ENCODE data around the gene CTAG1A.
"Not testable (repeated sequence)": the region's sequence is repeated elsewhere in the genome, so short reads cannot be mapped to it uniquely, and the experiment has no call there.

Gene CTAG1A

DNA sequence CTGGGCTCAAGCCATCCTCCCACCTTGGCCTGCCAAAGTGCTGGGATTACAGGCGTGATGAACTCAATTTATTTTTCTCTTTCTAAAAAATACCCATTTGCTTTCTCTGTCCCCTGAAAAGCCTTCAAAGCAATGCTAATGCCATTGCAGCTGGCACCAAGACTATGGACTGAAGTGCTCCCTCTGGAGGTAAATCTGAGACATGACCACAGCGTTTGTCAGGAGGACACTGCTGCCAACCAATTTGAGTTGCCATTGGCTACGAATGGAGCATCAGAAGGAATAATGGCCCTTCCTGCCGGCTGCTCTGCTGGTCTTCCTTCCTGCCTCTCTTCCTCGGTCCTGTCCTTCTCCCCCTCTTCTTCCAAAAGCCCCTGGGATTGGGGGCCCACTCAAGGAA, 9.9 kb upstream of the CTAG1A start:
- not testable (repeated sequence) for DNase-seq

DNA sequence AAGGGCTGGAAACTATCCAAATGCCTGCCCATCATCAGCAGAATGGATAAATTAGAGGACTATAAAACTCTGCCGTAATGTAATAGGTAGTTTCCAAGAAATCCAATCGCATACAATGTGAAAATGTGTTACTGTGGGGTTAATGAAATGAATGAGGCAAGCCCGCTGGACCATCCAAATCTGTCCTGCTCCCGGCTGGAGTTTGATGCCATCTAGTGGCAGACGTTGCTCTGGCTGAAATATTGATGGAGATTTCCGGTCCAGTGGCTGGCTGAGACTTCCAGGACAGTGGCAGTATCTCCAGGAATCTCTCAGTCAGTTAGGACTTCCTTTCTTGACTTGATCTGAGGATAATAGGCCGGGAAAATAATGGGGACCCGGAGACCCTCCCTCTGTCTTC, 1.9 kb upstream of the CTAG1A start:
- not testable (repeated sequence) for DNase-seq

DNA sequence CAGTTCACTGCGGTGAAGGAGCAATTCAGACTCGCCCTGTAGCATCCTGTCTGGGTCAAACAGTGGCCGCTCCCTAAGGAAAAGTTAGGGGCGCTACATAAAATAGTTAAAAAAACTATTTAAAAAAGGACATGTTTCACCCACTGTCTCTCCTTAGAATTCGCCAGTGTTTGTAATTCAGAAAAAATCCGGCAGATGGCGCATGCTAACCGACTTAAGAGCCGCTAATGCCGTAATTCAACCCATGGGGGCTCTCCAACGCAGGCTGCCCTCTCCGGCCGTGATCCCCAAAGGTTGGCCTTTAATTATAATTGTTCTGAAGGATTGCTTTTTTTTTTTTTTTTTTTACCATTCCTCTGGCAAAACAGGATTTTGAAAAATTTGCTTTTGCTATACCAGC, 5.5 kb downstream of the CTAG1A start:
- DNase-seq, result not testable (repeated sequence)

GRCh38 chrX:154592505-154592904, 7.6 kb downstream of the CTAG1A start:
- no peak for DNase-seq

DNA sequence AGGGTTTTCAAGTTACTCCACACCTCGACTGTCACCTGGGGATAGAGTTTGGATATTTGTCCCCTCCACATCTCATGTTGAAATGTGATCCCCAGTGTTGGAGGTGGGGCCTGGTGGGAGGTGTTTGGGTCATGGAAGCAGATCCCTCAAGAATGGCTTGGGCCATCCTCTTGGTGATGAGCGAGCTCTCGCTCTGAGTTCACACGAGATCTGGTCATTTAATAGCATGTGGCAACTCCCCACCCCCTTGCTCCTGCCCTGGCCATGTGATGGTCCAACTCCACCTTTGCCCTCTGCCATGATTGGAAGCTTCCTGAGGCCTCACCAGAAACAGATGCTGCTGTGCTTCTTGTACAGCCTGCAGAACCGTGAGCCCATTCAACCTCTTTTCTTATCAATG, 8.3 kb downstream of the CTAG1A start:
- no peak for DNase-seq

DNA sequence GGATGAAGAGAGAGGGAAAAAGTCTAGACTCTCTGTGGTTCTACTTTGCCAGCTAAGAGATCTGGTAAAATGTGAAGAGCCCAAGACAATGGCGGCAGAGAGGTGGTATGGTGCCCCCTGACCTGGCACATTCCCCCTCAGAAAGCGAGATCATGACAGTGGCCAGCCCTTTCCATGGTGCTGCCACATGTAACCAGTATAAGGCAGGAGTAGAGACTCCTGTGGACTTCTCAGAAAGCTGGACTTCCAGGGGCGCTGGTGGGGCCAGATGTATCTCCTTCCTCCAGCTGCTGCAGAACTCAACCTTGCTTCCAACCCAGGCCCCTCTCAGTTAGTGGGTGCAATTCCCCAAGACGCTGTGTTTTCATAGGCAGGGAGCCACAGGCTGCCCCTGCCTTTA, 9.6 kb downstream of the CTAG1A start:
- no peak for DNase-seq

- DNase-seq, result no peak
Measured at GRCh38 chrX:154595559-154596249, 10.8 kb downstream of the CTAG1A start.

GRCh38 chrX:154596290-154596929, 11.5 kb downstream of the CTAG1A start:
- DNase-seq, result no peak

DNA sequence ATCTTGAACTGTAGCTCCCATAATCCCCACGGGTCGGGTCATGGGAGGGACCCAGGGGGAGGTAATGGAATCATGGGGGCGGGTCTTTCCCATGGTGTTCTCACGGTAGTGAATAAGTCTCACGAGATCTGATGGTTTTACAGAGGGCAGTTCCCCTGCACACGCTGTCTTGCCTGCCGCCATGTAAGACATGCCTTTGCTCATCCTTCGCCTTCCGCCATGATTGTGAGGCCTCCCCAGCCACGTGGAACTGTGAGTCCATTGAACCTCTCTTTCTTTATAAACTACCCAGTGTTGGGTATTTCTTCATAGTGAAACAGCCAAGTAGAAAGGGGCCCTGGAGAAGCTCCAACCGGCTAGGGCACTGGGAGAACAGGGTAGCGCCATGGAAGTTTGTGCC, 12.3 kb downstream of the CTAG1A start:
- DNase-seq, result no peak

DNA sequence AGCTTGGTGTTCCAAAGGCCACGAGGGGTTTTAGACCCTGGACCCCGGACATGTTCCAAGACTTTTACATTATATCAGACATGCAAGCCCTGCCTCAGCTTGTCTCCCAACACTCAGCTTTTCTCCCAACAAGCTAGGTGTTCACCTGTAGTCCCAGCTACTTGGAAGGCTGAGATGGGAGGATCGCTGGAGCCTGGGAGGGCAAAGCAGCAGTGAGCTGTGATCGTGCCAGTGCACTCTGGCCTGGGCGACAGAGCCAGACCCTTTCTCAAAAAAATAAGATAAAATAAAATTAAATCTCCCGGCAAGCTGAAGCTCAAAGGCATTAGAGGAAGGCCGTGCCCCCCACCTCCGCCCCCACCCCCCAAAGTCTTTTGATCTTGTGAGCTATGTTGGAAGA, 13.7 kb downstream of the CTAG1A start:
- no peak for DNase-seq

- no peak for DNase-seq
Measured at GRCh38 chrX:154599531-154599930, 14.6 kb downstream of the CTAG1A start.

DNA sequence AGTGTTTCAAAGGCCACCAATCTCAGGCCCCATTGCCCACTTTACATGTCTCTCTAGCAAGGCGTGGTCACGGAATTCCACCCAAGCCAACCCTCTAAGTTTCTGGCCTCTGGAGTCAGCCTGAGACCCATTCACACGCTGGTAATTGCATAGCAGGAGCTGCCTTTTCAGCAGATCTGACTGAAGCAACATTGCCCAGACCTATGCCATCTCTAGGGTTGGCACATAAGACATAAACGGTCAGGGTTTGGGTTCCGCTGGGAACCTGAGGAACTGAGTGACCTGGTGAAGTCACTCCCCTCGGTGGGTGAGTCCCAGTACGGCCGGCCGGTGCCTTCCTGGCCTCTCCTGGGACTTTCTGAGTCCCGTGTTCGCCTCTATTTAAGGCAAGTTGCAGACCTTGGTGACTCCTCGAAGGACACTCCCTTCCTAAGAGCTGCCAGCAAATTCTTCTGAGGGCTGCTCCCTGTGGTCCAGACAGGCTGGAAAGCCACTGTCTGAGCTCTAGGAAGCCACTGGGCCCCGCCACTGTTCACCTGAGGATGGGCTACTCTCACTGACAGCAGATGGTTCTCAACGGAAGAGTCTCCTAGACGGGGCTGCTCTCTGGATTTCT, 15.9 kb downstream of the CTAG1A start:
- no peak for DNase-seq

GRCh38 chrX:154602226-154602625, 17.3 kb downstream of the CTAG1A start:
- DNase-seq, result no peak

DNA sequence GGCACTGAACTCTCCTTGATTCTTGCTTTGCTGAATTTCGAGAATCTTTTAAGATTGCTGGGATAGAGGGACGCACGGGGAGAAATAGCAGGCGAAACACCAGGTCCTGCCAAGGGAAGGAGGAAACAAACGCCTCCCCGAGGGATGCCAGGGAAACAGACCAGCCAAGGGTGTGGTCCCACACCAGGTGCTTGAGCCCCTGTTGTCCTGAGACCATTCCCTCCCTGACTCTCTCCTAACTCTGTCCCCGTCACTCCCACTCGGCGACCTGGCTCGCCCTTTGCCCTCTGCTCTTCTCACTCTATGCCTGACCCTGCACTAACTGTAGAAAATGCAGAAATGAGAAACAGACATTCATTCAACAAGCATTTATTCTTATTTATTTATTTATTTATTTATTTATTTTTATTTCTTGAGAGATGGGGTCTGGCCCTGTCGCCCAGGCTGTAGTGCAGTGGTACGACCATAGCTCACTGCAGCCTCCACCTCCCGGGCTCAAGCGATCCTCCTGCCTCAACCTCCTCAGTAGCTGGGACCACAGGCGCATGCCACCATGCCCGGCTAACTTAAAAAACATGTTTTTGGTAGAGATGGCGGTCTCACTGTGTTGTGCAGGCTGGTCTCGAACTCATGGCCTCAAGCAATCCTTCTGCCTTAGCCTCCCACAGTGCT, 18.0 kb downstream of the CTAG1A start:
- no peak for DNase-seq

DNA sequence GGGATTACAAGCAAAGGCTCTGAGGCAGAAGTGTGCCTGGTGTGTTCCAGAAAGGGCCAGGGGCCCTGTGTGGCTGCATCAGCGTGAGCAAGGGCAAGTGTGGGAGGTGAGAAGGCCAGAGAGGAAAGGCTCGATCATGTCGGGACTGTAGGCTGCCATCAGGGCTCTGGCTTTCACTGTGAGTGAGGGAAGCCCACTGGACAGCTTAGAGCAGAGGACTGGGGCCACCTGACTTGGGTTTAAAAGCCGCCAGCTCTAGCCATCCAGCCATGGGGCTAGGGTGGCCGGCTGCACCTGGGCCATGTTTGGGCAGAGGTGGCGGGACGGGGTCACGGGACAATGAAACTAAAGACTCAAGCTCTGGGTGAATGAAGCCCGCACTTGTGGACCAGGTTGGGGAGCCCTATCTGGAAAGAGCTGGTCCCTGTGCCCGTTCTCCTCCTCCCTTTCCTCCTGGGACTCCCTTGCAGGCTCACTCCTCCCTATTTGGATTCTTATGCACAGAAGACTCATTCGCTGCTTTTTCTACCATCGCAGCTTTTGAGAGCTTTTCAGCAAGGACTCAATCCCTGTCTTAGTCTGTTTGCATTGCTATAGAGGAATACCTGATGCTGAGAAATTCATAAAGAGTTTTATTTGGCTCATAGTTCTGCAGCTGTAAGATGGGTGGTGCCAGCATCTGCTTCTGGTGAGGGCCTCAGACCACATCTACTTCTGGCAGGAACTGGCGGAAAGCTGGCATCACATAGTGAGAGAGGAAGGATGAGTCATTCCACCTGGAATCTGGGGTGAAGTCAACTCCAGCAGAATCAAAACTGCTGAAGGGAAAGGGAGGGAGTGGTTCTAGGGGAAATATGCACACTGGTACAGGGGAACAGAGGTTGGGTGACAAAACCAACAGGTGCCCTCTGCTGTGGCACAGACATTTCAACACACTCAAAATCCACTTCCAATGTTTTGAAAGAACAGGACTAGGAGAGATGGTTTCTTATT, 18.8 kb downstream of the CTAG1A start:
- no peak for DNase-seq

DNA sequence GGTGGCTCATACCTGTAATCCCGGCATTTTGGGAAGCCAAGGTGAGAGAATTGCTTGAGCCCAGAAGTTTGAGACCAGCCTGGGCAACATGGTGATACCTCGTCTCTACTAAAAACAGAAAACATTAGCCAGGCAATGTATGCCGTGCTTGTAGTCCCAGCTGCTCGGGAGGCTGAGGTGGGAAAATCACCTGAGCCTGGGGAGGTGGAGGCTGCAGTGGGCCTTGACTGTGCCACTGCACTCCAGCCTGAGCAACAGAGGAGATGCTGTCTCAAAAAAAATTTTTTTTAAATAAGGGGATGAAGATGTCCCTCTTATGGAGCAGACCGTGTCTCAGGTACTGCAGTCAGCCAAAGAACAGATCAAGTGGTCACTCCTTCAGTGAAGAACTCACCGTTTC, 20.6 kb downstream of the CTAG1A start:
- DNase-seq, result no peak

DNA sequence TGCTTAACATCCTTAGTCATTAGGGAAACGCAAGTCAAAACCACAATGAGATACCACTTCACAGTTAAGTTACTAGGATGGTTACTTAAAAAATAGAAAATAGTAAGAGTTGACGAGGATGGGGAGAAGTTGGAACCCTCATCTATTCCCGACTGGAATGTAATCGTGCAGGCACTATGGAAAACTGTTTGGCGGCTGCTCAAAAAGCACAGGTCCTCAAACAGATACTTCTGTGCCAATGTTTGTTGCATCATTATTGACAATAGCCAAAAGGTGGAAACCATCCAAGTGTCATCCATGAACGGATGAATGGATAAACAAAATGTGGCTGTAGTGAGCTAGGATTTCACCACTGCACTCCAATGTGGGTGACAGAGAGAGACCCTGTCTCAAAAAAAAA, 22.4 kb downstream of the CTAG1A start:
- no peak for DNase-seq

DNA sequence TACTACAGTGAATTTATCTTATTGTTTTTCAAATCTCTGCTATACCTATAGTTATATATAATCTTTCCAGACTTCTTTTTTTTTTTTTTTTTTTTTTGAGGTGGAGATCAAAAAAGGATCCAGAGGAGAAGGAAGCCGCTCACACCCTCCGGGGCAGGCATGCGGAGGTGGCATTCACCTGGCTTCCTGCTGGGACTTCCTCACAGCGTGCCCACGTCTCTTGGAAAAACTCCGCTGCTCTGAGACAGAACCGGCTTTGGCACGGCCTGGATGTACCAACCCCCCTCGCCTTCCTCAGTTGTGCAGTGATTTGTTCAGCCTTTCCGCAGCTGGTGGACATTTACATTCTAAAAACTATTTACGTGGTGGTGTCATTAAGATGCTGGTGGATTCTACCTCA, 23.0 kb downstream of the CTAG1A start:
- not testable (repeated sequence) for DNase-seq

- DNase-seq, result not testable (repeated sequence)
Measured at GRCh38 chrX:154608823-154609222, 23.9 kb downstream of the CTAG1A start.

DNA sequence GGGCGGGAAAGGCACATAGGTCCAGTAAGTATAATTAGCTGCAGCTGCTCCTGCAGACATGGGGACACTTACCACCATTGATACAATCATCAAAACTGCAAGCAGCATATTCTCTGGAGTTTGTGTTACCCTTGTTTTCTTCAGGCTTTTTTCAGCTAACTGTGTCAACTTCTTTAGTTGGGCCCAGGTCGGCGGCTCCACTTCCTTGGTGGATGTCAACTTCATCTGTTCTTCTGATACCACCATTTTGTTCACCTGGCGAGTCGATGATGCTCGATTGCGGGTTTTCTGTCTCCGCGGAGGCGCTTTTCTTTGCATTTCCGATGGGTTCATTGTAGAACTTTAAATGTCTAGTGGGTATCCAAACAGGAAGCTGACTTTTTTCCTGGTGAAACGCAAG, 26.2 kb downstream of the CTAG1A start:
- DNase-seq, result not testable (repeated sequence)

DNA sequence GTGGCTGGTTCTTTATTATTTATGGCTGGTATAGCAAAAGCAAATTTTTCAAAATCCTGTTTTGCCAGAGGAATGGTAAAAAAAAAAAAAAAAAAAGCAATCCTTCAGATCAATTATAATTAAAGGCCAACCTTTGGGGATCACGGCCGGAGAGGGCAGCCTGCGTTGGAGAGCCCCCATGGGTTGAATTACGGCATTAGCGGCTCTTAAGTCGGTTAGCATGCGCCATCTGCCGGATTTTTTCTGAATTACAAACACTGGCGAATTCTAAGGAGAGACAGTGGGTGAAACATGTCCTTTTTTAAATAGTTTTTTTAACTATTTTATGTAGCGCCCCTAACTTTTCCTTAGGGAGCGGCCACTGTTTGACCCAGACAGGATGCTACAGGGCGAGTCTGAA, 28.7 kb downstream of the CTAG1A start:
- not testable (repeated sequence) for DNase-seq

DNA sequence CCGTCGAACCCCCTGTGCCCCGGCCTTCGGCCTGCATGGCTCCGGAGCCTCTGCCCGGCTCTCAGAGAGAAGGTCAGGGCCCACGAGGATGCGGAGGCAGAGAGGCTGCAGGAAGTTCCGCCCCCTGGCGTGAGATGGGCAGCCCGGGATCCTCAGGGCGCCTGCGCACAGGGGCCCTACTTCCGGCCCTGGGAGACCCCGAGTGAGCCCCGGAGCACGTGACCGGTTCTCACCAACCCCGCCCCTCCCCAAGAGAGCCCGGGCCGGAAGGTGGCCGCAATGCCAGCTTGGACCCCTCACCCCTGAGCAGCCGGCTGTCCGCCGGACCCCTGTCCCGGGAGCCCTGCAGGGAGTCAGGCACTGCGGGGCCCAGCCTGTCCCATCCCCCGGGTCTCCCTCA, 34.2 kb downstream of the CTAG1A start, which contains the start of gene CTAG1B:
TSS of gene CTAG1B (minus strand) at position 101 of the 400 bp plus-strand sequence. CDS start at position 37, 64 bp downstream.
- not testable (repeated sequence) for DNase-seq
